Measurements from ENCODE around the gene KCNS1. TPM values are rescaled to one million over a fixed set of nuclear protein-coding genes. Genes with fewer than 3 reads are reported as not detected.

Gene KCNS1
- total and polyA plus RNA-seq, 2 of the 8 experiments (the other 6 are each of a cell fraction or from before 2014, with no cell fraction given): 1.4 to 1.8 TPM

DNA sequence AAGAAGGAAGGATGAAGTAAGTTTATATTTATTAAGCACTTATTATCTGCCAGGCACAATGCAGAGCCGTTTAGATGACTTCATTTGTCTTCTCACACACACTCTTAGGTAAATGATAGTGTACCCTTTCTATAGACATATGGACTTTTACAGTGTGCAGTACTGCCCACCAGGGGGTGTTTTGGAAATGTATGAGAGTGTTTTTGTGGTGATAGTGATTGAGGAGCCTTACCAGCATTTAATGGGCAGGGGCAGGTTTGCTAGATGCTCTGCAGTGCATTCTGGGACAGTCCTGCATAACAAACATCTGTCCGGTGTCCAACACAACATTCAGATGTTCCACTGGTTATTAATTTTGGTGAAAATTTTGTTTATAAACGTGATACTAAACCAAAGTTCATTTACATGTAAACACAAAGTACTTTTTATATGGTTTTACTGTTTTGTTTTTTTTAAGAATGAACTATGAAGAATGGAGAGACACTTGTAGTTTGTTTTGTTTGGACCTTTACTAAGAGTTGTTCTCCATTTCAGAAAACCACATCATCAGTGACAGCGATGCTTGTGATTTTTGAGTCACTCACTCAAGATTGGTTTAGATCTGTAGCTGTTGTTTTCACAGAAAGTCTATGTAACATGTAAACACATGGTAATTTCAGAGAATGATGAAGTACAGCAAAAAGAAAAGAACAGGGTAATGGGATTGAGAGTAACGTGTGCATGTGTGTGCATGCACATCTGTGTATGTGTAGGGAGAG is 19.9 kb downstream of the KCNS1 start:
- H4K91ac ChIP-seq (replicated peaks; ENCODE audit: insufficient read length, low read length): no peak overlapping the region
- H2AK5ac ChIP-seq (ENCODE audit: low read depth, low read length): no peak overlapping the region
- peaks cover 3 to 9% of the 10 kb centered on the region in 2 experiments; a peak in 3 of 4 replicates for H3K9me3 ChIP-seq (ENCODE audit: insufficient read depth in 2 of 2, low read depth in 1 of 2, low read length in 1 of 2)
- peaks cover 0 to 34% (median 5%) of the 10 kb centered on the region in 4 experiments; a peak in 4 of 8 replicates for H3K36me3 ChIP-seq (ENCODE audit: control insufficient read depth in 2 of 4, insufficient read depth in 4 of 4, low read length in 3 of 4)
- WGBS, 2 experiments (ENCODE audit: extremely low coverage in 1 of 2, insufficient coverage in 1 of 2, insufficient read length in 1 of 2, insufficient replicate concordance in 2 of 2, low coverage in 1 of 2, low lambda C conversion rate in 2 of 2, missing lambda C conversion rate in 1 of 2): 89% methylated on average over 5 of the region's 5 CpGs; no CpG with 5 or more reads in 1 of the 2 experiments
- peaks cover 0 to 8% (median 2%) of the 10 kb centered on the region in 4 experiments; a peak in 2 of 7 replicates for H3K4me1 ChIP-seq (replicated peaks in 1 of 4; ENCODE audit: control insufficient read depth in 3 of 4, insufficient read depth in 4 of 4, low read length in 3 of 4)
- CTCF ChIA-PET (ENCODE audit: partially characterized antibody): no interaction called here
- no peak overlapping the region for H2BK15ac ChIP-seq (ENCODE audit: low read length)
- H3K56ac ChIP-seq (replicated peaks; ENCODE audit: insufficient read length, low read depth, low read length): no peak overlapping the region
- H3K18ac ChIP-seq (ENCODE audit: extremely low read depth, low read length): no peak overlapping the region
- no peaks in the 10 kb centered on the region for H3K79me1 ChIP-seq (ENCODE audit: low read depth, low read length)
- H3K27ac ChIP-seq (ENCODE audit: low read depth, low read length): no peak overlapping the region
- H2BK120ac ChIP-seq (replicated peaks; ENCODE audit: low read depth, low read length): no peak overlapping the region
- H3K23ac ChIP-seq (ENCODE audit: insufficient read length): no peak overlapping the region
- TF ChIP-seq CHD2 (IDR thresholded peaks at IDR 0.05; ENCODE audit: low read length): no peak
- TF ChIP-seq, protein P1, sequence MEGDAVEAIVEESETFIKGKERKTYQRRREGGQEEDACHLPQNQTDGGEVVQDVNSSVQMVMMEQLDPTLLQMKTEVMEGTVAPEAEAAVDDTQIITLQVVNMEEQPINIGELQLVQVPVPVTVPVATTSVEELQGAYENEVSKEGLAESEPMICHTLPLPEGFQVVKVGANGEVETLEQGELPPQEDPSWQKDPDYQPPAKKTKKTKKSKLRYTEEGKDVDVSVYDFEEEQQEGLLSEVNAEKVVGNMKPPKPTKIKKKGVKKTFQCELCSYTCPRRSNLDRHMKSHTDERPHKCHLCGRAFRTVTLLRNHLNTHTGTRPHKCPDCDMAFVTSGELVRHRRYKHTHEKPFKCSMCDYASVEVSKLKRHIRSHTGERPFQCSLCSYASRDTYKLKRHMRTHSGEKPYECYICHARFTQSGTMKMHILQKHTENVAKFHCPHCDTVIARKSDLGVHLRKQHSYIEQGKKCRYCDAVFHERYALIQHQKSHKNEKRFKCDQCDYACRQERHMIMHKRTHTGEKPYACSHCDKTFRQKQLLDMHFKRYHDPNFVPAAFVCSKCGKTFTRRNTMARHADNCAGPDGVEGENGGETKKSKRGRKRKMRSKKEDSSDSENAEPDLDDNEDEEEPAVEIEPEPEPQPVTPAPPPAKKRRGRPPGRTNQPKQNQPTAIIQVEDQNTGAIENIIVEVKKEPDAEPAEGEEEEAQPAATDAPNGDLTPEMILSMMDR (IDR thresholded peaks at IDR 0.05; ENCODE audit: control extremely low read depth in 1 of 3, insufficient read depth in 1 of 3, low read depth in 1 of 3, low read length in 3 of 3): peak in 1 of 3 experiments; percentile 3; a peak in 1 of 4 replicates
- H3K4me2 ChIP-seq (ENCODE audit: insufficient read depth in 1 of 2, low read depth in 2 of 2, low read length in 2 of 2): no peak overlapping the region
- no peak overlapping the region for H2BK20ac ChIP-seq (ENCODE audit: low read length)
- no peak overlapping the region for H4K5ac ChIP-seq (ENCODE audit: insufficient read length, low read depth, low read length)
- H3K9ac ChIP-seq (replicated peaks in 1 of 4; ENCODE audit: extremely low read depth in 1 of 4, low read depth in 3 of 4, low read length in 3 of 4): no peak overlapping the region
- H2AFZ ChIP-seq (ENCODE audit: low read length): no peak overlapping the region
- no peak overlapping the region for H2BK12ac ChIP-seq (ENCODE audit: low read depth, low read length)
- no peak for DNase-seq (ENCODE audit: low read depth in 1 of 2, low spot score in 2 of 2)
- no peaks in the 10 kb centered on the region for H3K79me2 ChIP-seq (ENCODE audit: control insufficient read depth in 1 of 2, insufficient read depth in 2 of 2, low read length in 2 of 2)
- no peak overlapping the region for H3K4me3 ChIP-seq (ENCODE audit: extremely low read depth in 1 of 4, insufficient read depth in 2 of 4, low read depth in 3 of 4, low read length in 4 of 4)
- H4K20me1 ChIP-seq (replicated peaks in 1 of 2; ENCODE audit: control insufficient read depth in 1 of 2, insufficient read depth in 2 of 2, low read length in 2 of 2): no peaks in the 10 kb centered on the region
- H3K27me3 ChIP-seq (replicated peaks in 1 of 4; ENCODE audit: control insufficient read depth in 3 of 4, extremely low read depth in 1 of 4, insufficient read depth in 3 of 4, low read length in 3 of 4): no peaks in the 10 kb centered on the region
- FAIRE-seq: no peak
- no peak overlapping the region for H2BK5ac ChIP-seq (ENCODE audit: low read depth, low read length)
- H3K14ac ChIP-seq (ENCODE audit: insufficient read length): no peak overlapping the region
- no peak overlapping the region for H4K8ac ChIP-seq (ENCODE audit: extremely low read depth, insufficient read depth, low read length)
- H3K23me2 ChIP-seq (ENCODE audit: low read depth, low read length): no peaks in the 10 kb centered on the region
- H3K4ac ChIP-seq (replicated peaks; ENCODE audit: insufficient read length, low read depth, low read length): no peak overlapping the region
- POLR2A ChIA-PET (ENCODE audit: partially characterized antibody): no interaction called here
